Neural crest cell (in vitro differentiated cells): ENCODE data around the gene CLPTM1L. TPM values are rescaled to one million over a fixed set of nuclear protein-coding genes. Genes with fewer than 3 reads are reported as not detected.

Experiments
- DNase-seq: peaks from one replicate; pipeline ENCODE4 v3.0.0; 2021; ENCODE audit warnings: low read depth, mixed read lengths, low spot score
- H3K27ac Mint-ChIP-seq: one replicate; pipeline ENCODE4 v1.8.0; 2021; ENCODE audit warnings: mild to moderate bottlenecking, mixed read lengths; ENCODE audit not compliant: unreplicated experiment
- H3K27me3 Mint-ChIP-seq: 2 replicates; pipeline ENCODE4 v1.8.0; 2021; ENCODE audit warnings: low read depth, mild to moderate bottlenecking, mixed read lengths
- H3K36me3 Mint-ChIP-seq: 2 replicates; pipeline ENCODE4 v1.8.0; 2021; ENCODE audit warnings: low read depth, mild to moderate bottlenecking, mixed read lengths
- H3K4me1 Mint-ChIP-seq: 2 replicates; pipeline ENCODE4 v1.8.0; 2021; ENCODE audit warnings: mixed read lengths
- H3K4me3 Mint-ChIP-seq: one replicate; pipeline ENCODE4 v1.8.0; 2021; ENCODE audit warnings: mild to moderate bottlenecking, mixed read lengths
- H3K9me3 Mint-ChIP-seq: 2 replicates; pipeline ENCODE4 v1.8.0; 2021; ENCODE audit warnings: mixed read lengths
- total RNA-seq: library from RNA; stranded (reverse); gene quantifications from 2 replicates; pipeline ENCODE4 v1.2.1, GENCODE V29; 2021
- TF ChIP-seq, protein P1 (sequence below): fragments of 200-600 bp; sonication (generic); conservative IDR thresholded peaks from 2 replicates; pipeline ENCODE4 v1.5.0; 2021; ENCODE audit warnings: antibody characterized with exemption, mild to moderate bottlenecking

The CLPTM1L gene
- total RNA-seq, 1 donor from 2014 or later: 103 TPM

DNA sequence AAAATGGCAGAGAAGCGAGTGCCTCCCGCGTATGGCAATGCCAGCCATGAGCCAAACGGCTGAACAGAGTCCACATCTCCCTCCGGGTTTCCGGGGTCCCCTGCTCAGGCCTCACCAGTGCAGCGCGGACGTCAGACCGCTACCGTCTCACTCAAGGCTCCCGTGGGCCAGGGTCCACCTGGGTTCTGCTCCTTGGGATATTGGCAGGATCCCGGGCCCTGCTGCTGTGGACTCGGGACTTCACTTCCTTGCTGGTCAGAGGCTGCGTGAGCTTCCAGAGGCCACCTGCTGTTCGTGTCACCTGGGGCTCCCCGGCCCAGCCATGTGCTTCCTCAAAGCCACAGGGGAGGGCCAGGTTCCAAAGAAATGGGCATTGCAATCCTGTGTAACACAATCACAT, 38.4 kb upstream of the CLPTM1L start:
- peaks cover 5% of the 10 kb centered on the region for H3K9me3 Mint-ChIP-seq
- no peak for DNase-seq
- H3K27ac Mint-ChIP-seq: no peak overlapping the region
- H3K36me3 Mint-ChIP-seq: no peaks in the 10 kb centered on the region
- H3K27me3 Mint-ChIP-seq: peaks cover 77% of the 10 kb centered on the region
- TF ChIP-seq, protein P1, sequence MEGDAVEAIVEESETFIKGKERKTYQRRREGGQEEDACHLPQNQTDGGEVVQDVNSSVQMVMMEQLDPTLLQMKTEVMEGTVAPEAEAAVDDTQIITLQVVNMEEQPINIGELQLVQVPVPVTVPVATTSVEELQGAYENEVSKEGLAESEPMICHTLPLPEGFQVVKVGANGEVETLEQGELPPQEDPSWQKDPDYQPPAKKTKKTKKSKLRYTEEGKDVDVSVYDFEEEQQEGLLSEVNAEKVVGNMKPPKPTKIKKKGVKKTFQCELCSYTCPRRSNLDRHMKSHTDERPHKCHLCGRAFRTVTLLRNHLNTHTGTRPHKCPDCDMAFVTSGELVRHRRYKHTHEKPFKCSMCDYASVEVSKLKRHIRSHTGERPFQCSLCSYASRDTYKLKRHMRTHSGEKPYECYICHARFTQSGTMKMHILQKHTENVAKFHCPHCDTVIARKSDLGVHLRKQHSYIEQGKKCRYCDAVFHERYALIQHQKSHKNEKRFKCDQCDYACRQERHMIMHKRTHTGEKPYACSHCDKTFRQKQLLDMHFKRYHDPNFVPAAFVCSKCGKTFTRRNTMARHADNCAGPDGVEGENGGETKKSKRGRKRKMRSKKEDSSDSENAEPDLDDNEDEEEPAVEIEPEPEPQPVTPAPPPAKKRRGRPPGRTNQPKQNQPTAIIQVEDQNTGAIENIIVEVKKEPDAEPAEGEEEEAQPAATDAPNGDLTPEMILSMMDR: no peak
- H3K4me1 Mint-ChIP-seq: peaks cover 20% of the 10 kb centered on the region
- no peak overlapping the region for H3K4me3 Mint-ChIP-seq

DNA sequence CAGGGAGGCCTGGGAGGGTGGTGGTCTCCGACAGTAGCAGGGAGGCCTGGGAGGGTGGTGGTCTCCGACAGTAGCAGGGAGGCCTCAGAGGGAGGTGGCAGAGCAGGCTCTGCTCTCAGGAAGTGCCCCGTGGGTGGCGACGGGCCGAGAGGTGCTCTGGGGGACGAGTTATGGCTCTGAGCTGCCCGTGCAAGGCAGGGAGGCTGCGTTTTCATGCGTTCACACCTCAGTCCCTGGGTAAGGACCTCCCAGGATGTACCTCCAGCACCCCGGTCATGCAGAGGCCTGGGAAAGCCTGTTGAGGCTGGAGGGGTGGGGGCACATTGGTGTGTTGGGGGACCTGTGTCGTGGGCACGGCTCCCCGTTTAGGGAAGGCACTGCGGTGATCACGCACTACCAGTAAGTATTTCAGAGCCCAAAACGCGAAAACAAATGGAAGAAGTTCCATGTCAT, 37.4 kb upstream of the CLPTM1L start:
- Mint-ChIP-seq H3K9me3 (peaks cover 2% of the 10 kb centered on the region), H3K36me3 (no peaks in the 10 kb centered on the region), H3K27me3 (peaks cover 66% of the 10 kb centered on the region), H3K27ac (no peak overlapping the region), H3K4me1 (peaks cover 20% of the 10 kb centered on the region), H3K4me3 (no peak overlapping the region)
- DNase-seq: no peak
- TF ChIP-seq, protein P1: no peak

DNA sequence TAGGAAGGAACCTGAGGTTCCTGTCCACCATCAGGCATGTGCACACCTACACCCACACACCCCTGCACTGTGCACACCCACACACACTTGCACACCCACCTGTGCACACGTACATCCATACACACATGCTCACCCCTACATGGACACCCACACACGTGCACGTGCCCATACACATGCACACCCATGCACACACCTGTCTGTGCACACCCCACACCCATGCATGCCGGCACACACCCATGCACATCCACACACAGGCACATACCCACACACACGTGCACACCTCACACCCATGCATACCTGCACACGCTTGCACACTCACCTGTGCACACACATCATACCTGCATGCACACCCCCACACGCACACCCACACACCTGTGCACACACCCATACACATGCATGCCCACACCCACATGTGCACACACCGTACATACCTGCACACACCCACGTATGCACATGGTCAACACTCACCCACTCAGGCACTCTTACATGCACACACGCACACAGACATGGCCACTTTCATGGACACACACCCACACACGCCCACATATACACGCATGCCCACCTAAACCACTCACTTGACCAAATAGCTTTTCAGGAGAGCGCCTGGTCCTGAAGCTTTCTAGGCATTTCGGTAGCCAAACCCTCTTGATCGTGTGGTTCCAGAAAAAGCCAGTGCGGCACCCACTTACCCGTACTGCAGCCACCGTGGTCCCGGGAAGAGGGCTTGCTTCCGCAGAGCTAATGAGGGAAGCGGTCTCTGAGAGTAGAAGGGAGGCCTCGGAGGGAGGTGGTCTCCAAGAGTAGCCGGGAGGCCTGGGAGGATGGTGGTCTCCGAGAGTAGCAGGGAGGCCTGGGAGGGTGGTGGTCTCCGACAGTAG, 36.7 kb upstream of the CLPTM1L start:
- TF ChIP-seq, protein P1: no peak
- peaks cover 63% of the 10 kb centered on the region for H3K27me3 Mint-ChIP-seq
- H3K36me3 Mint-ChIP-seq: no peaks in the 10 kb centered on the region
- H3K4me3 Mint-ChIP-seq: no peak overlapping the region
- H3K9me3 Mint-ChIP-seq: peaks cover 2% of the 10 kb centered on the region
- peaks cover 15% of the 10 kb centered on the region for H3K4me1 Mint-ChIP-seq
- DNase-seq: no peak
- no peak overlapping the region for H3K27ac Mint-ChIP-seq

DNA sequence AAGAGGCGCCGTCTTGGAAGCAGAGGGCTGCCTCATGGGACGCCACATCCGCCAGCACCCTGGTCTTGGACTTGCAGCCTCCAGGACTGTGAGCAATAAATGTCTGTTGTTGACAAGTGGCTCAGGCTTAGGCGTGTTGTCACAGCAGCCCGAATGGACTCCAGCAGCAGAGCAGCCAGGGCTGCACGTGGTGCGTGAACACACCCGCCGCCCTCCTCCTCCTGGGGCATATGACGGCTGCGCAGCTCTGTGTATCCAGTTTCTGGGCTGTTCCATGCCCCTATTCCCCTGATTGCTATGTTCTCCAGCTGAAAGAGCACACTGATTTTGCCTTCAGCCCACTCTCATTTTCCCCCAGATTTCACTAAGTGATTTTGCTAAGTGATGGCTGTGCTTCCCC, 36.0 kb upstream of the CLPTM1L start:
- no peaks in the 10 kb centered on the region for H3K36me3 Mint-ChIP-seq
- peaks cover 62% of the 10 kb centered on the region for H3K27me3 Mint-ChIP-seq
- peaks cover 2% of the 10 kb centered on the region for H3K9me3 Mint-ChIP-seq
- peaks cover 9% of the 10 kb centered on the region for H3K4me1 Mint-ChIP-seq
- TF ChIP-seq, protein P1: no peak
- H3K4me3 Mint-ChIP-seq: no peak overlapping the region
- DNase-seq: no peak
- no peak overlapping the region for H3K27ac Mint-ChIP-seq

DNA sequence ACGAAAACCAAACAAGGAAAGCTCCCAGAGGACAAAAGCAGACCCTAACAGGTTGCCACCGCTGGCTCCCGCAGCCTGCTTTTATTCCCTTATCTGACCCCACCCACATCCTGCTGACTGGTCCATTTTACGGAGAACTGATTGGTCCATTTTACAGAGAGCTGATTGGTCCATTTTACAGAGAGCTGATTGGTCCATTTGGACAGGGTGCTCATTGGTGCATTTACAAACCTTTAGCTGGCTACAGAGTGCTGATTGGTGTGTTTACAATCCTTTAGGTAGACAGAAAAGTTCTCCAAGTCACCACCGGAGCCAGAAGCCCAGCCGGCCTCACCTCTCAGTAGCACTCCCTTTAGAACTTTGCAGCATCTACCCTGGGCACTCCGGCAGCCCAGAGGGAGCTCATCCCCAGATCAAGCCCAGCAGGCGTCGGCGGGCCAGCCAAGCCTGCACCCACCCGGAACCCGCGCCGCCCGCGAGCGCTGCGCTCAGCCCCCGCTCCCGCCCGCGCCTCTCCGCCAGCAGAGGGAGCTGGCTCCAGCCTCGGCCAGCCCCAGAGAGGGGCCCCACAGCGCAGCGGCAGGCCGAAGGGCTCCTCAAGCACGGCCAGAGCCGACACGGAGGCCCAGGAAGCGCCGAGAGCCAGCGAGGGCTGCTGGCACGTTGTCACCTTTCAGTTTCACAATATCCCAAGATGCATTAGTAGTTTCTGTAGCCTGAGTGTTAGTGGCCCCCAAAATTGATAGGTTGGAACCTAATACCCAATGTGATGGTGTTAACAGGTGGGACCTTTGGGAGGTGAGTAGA, 35.3 kb upstream of the CLPTM1L start:
- Mint-ChIP-seq H3K27ac (no peak overlapping the region), H3K27me3 (peaks cover 59% of the 10 kb centered on the region), H3K36me3 (no peaks in the 10 kb centered on the region), H3K9me3 (peaks cover 2% of the 10 kb centered on the region), H3K4me3 (no peak overlapping the region), H3K4me1 (peaks cover 4% of the 10 kb centered on the region)
- peak; percentile 60 for DNase-seq
- TF ChIP-seq, protein P1: peak; percentile 82
